VCaP (cell line): ENCODE measurements around the gene XPO6.

ENCODE experiments used
- H3K27ac ChIP-seq: fragments of 450-650 bp; 2 replicates; pipeline ENCODE4 v1.5.1; 2017
- CTCF ChIP-seq: fragments of 450-650 bp; conservative IDR thresholded peaks from 2 replicates; pipeline ENCODE4 v1.5.1; 2017; ENCODE audit warnings: mild to moderate bottlenecking, moderate library complexity

XPO6 gene

GRCh38 chr16:28151180-28151579 is 60.6 kb downstream of the XPO6 start:
- peak overlapping the region; percentile 48 for H3K27ac ChIP-seq
- TF ChIP-seq CTCF: no peak

GRCh38 chr16:28149011-28149888 is 62.5 kb downstream of the XPO6 start:
- H3K27ac ChIP-seq: no peak overlapping the region

DNA sequence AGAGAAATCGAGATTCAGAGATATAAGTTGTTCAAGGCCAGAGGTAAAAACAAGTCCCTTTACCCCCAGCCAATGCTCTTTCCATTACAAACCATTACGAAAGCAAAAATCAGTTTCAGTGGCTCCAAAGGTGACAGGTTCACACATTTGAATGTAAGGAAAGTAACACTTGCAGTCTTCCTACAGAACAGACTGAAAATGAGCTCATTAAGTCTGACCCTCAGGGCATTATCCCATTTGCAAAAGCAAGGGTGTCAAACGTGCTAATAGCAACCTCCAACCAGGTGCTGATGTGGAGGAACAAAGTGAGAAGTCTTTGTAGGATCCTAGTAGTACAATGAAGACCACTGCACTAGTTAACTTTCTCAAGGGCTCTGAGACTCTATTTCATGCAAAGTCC is 65.2 kb downstream of the XPO6 start:
- no peak overlapping the region for H3K27ac ChIP-seq
- TF ChIP-seq CTCF: no peak

More at GRCh38 chr16:28149011-28149888, 62.5 kb downstream of the XPO6 start:
- TF ChIP-seq CTCF: no peak

DNA sequence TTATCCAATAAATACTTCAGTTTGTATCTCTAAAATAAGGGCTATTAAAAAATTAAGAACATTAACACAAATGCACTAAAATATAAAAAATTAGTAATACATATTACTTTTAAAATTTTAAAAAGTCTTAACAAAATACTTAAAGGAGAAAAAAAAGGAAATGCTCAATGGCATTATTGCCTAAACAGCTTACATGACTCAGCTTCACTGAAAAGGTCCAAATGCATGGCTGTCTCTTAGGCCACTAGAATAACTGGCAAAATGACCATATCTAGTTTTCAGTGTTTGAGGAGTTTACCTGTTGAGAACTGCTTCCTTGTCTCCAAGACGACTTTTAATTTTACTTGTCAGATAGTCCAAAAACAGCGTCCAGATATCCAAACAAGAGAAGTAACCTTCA is 66.0 kb downstream of the XPO6 start:
- no peak for TF ChIP-seq CTCF

DNA sequence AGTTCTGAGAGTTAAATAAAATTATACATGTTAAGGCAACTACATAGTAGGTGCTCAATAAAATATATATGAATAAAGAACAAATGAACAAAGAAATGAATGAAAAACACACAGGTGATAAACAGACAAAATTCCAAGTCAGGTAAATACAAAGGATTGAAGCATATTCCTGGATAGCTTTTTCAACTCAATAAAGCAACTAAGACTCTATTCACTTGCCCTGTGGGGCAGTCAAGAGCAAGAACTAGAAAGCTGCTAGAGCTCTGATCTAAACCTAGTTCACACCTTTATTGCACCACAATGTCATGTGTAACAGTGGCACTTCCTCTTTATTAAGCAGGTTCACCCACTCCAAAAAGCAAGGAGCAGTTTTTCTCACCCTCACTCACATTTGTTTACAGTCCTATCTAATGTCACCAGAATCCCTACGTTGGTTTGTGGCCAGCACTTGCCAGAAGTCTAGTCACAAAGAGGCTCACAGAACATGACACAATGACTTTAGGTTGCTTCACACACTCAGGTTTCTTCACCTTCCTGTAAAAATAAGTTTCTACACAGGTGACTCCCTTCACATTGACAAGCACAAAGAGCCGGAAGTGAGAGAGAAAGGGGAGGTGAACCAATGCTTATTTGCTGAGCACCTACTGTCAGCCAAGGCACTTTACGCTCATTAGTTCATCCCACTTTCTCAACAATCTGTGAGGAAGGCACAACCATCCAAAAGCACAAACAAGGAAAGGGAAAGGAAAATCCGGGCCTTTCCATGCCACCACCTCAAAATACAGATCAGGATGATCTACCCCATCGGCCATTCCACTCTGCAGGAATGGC is 70.8 kb downstream of the XPO6 start:
- H3K27ac ChIP-seq: no peak overlapping the region
- no peak for TF ChIP-seq CTCF

More for the DNA sequence above, 66.0 kb downstream of the XPO6 start:
- no peak overlapping the region for H3K27ac ChIP-seq

DNA sequence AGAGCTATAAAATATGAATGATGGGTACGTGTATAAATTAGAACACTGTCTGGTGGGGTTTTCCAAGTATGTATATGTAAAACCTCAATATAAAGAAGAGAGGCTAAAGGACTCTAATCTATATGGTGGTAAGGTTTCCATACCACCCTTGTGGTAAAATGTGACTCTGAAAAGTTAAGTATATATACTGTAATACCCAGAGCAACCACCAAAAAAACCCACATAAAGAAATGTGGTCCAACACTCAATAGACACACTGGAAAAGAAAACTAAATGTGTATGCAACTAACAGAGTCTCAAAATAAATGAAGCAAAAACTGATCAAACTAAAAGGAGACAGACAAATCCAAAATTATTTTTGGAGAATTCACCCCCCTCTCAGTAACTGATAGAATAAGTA is 72.2 kb downstream of the XPO6 start:
- no peak for TF ChIP-seq CTCF
- no peak overlapping the region for H3K27ac ChIP-seq

GRCh38 chr16:28136751-28137434 is 74.9 kb downstream of the XPO6 start:
- no peak for TF ChIP-seq CTCF
- H3K27ac ChIP-seq: no peak overlapping the region
